ENCODE data around the gene RAB28. TPM values are rescaled to one million over a fixed set of nuclear protein-coding genes. Genes with fewer than 3 reads are reported as not detected.

Gene RAB28
- total and polyA plus RNA-seq, 9 of the 15 experiments (the other 6 are each of a cell fraction or from before 2014, with no cell fraction given): 6.7 to 40.4 (median 23.0) TPM

GRCh38 chr4:13484122-13484748 lies at the start of gene RAB28 (continued):
- TF ChIP-seq HDAC6 (IDR thresholded peaks at IDR 0.05; ENCODE audit: low read depth, low read length) (no peak), SNRNP70 (optimal IDR thresholded peaks at IDR 0.05; ENCODE audit: low read depth, low read length) (no peak), XRCC5 (IDR thresholded peaks at IDR 0.05; ENCODE audit: low read depth, low read length) (no peak), ZBTB33 (CRISPR knock-in tag; IDR thresholded peaks at IDR 0.05) (no peak), ZNF696 (CRISPR knock-in tag; conservative IDR thresholded peaks at IDR 0.05) (no peak), HINFP (tag; conservative IDR thresholded peaks at IDR 0.05; ENCODE audit: low read depth) (no peak), ETS1 (conservative IDR thresholded peaks at IDR 0.05; ENCODE audit: control insufficient read depth, low read depth, low read length) (no peak), ZNF407 (IDR thresholded peaks at IDR 0.05; ENCODE audit: low read depth) (no peak), ZC3H11A (IDR thresholded peaks at IDR 0.05; ENCODE audit: low read depth, low read length) (no peak), ZNF274 (IDR thresholded peaks at IDR 0.05; ENCODE audit: borderline replicate concordance, low read depth, low read length) (no peak), ATF7 (IDR thresholded peaks at IDR 0.05) (peak; percentile 100), ATF3 (IDR thresholded peaks at IDR 0.05) (peak; percentile 20; the same call in 1 of the 2 replicates), ATF3 (CRISPR knock-in tag; conservative IDR thresholded peaks at IDR 0.05) (0 out of 2 replicates have a peak, but pooled peaks have one; percentile 21)
